HepG2 (cell line): ENCODE measurements around the gene GATA1. TPM values are rescaled to one million over a fixed set of nuclear protein-coding genes. Genes with fewer than 3 reads are reported as not detected.

ENCODE experiments used
- FOXO1 ChIP-seq: sonication (generic); formaldehyde crosslinking; IDR thresholded peaks from 2 replicates; pipeline ENCODE4 v1.4.0; 2020; ENCODE audit warnings: missing genetic modification reagents
- HDAC6 ChIP-seq: fragments of 200-600 bp; sonication (generic); IDR thresholded peaks from 2 replicates; pipeline ENCODE4 v1.7.0; 2017; ENCODE audit warnings: mild to moderate bottlenecking, antibody characterized with exemption, low read length, low read depth
- KDM2A ChIP-seq: sonication (generic); formaldehyde crosslinking; IDR thresholded peaks from 2 replicates; pipeline ENCODE4 v1.4.0; 2020; ENCODE audit warnings: low read depth, missing genetic modification reagents, borderline replicate concordance
- RXRB ChIP-seq: IDR thresholded peaks from 2 replicates; pipeline ENCODE4 v1.6.1; 2016; ENCODE audit warnings: borderline replicate concordance, missing genetic modification reagents, missing compliant biosample characterization
- ZNF550 ChIP-seq: sonication (generic); formaldehyde crosslinking; IDR thresholded peaks from 2 replicates; pipeline ENCODE4 v1.4.0; 2020; ENCODE audit warnings: mild to moderate bottlenecking, missing genetic modification reagents, borderline replicate concordance
- ZNF614 ChIP-seq: IDR thresholded peaks from 2 replicates; pipeline ENCODE4 v1.6.1; 2018; ENCODE audit warnings: missing biosample characterization, missing genetic modification reagents, inconsistent platforms, borderline replicate concordance
- polyA plus RNA-seq, 8 experiments: library from polyadenylated mRNA; depleted of rRNA in 3 of 8; stranded (reverse) in 7 of 8; unstranded in 1 of 8; fragments of >200 nt; fragmentation: Illumina TruSeq in 4 of 8; extraction: Trizol in 4 of 8; gene quantifications; 2 replicates each; pipeline versions ENCODE4 v1.2.1 to v1.2.3, GENCODE V29; 2011 to 2016; ENCODE audit warnings: low read depth in 4 of 8, missing spikeins in 1 of 8, mixed read lengths in 1 of 8; ENCODE audit not compliant: insufficient read depth in 1 of 8
- total RNA-seq, 5 experiments: library from RNA; depleted of rRNA; stranded (reverse); fragments of >200 nt; fragmentation: Illumina TruSeq; extraction: Trizol; gene quantifications; 2 replicates each; pipeline ENCODE4 v1.2.3, GENCODE V29; 2016; ENCODE audit warnings: low read depth in 1 of 5
- TF ChIP-seq, protein P1 (sequence below): sonication (generic); formaldehyde crosslinking; IDR thresholded peaks from 2 replicates; pipeline ENCODE4 v1.5.0; 2020; ENCODE audit warnings: mild to moderate bottlenecking, missing genetic modification reagents, borderline replicate concordance
- TF ChIP-seq, protein P2 (sequence below): IDR thresholded peaks from 2 replicates; pipeline ENCODE4 v1.6.1; 2016; ENCODE audit warnings: mild to moderate bottlenecking
- TF ChIP-seq, protein P3 (sequence below): sonication (generic); formaldehyde crosslinking; IDR thresholded peaks from 2 replicates; pipeline ENCODE4 v1.4.0; 2020; ENCODE audit warnings: missing genetic modification reagents
- TF ChIP-seq, protein P4 (sequence below): sonication (generic); formaldehyde crosslinking; IDR thresholded peaks from 2 replicates; pipeline ENCODE4 v1.4.0; 2020; ENCODE audit warnings: missing genetic modification reagents

GATA1 gene
- total and polyA plus RNA-seq, 2 of the 13 experiments (the other 11 are each of a cell fraction or from before 2014, with no cell fraction given): 0.13 TPM; not detected in 1

DNA sequence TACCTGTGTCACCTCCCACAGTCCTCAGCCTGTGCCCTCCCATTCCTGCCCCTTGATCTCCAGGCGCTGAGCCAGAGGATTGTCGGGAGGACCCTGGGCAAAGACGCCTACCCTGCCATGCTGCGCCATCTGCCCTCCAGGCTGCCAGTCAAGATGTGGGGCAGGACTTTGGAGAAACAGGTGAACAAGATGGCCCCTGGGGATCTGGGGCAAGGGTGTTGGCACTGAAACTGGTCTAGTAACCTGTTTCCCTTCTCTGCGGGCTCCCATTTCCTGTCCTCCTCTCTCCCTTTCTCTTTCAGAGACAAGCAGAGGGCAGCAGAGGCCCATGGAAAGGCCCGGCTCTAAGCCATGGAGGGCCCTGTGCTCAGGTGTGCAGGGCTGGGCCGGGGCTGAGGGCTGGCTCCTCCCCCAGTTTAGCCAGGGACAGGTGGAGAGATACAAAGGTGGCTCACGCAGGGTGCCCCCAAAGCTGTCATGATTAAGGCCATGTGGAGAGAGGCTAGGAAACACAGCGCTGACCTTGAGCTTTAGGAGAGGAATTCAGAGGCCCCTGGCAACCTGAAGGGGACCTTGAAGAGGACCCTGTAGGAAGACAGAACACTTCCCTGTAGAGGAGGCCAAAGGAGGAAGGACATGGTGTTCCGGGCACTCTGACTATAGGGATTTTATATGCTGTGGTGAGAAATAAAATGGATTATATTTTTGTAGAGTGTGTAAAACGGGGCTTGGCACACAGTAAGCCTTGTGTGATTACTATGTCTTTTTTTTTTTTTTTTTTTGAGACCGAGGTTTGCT lies 24.5 kb upstream of the GATA1 start, which contains the start of gene GLOD5 (continued):
- TF ChIP-seq, protein P1, sequence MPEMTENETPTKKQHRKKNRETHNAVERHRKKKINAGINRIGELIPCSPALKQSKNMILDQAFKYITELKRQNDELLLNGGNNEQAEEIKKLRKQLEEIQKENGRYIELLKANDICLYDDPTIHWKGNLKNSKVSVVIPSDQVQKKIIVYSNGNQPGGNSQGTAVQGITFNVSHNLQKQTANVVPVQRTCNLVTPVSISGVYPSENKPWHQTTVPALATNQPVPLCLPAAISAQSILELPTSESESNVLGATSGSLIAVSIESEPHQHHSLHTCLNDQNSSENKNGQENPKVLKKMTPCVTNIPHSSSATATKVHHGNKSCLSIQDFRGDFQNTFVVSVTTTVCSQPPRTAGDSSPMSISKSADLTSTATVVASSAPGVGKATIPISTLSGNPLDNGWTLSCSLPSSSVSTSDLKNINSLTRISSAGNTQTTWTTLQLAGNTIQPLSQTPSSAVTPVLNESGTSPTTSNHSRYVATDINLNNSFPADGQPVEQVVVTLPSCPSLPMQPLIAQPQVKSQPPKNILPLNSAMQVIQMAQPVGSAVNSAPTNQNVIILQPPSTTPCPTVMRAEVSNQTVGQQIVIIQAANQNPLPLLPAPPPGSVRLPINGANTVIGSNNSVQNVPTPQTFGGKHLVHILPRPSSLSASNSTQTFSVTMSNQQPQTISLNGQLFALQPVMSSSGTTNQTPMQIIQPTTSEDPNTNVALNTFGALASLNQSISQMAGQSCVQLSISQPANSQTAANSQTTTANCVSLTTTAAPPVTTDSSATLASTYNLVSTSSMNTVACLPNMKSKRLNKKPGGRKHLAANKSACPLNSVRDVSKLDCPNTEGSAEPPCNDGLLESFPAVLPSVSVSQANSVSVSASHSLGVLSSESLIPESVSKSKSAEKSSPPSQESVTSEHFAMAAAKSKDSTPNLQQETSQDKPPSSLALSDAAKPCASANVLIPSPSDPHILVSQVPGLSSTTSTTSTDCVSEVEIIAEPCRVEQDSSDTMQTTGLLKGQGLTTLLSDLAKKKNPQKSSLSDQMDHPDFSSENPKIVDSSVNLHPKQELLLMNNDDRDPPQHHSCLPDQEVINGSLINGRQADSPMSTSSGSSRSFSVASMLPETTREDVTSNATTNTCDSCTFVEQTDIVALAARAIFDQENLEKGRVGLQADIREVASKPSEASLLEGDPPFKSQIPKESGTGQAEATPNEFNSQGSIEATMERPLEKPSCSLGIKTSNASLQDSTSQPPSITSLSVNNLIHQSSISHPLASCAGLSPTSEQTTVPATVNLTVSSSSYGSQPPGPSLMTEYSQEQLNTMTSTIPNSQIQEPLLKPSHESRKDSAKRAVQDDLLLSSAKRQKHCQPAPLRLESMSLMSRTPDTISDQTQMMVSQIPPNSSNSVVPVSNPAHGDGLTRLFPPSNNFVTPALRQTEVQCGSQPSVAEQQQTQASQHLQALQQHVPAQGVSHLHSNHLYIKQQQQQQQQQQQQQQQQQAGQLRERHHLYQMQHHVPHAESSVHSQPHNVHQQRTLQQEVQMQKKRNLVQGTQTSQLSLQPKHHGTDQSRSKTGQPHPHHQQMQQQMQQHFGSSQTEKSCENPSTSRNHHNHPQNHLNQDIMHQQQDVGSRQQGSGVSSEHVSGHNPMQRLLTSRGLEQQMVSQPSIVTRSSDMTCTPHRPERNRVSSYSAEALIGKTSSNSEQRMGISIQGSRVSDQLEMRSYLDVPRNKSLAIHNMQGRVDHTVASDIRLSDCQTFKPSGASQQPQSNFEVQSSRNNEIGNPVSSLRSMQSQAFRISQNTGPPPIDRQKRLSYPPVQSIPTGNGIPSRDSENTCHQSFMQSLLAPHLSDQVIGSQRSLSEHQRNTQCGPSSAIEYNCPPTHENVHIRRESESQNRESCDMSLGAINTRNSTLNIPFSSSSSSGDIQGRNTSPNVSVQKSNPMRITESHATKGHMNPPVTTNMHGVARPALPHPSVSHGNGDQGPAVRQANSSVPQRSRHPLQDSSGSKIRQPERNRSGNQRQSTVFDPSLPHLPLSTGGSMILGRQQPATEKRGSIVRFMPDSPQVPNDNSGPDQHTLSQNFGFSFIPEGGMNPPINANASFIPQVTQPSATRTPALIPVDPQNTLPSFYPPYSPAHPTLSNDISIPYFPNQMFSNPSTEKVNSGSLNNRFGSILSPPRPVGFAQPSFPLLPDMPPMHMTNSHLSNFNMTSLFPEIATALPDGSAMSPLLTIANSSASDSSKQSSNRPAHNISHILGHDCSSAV (CRISPR knock-in tag): no peak
- TF ChIP-seq, protein P2, sequence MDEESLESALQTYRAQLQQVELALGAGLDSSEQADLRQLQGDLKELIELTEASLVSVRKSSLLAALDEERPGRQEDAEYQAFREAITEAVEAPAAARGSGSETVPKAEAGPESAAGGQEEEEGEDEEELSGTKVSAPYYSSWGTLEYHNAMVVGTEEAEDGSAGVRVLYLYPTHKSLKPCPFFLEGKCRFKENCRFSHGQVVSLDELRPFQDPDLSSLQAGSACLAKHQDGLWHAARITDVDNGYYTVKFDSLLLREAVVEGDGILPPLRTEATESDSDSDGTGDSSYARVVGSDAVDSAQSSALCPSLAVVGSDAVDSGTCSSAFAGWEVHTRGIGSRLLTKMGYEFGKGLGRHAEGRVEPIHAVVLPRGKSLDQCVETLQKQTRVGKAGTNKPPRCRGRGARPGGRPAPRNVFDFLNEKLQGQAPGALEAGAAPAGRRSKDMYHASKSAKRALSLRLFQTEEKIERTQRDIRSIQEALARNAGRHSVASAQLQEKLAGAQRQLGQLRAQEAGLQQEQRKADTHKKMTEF (CRISPR knock-in tag): 0 out of 2 replicates have a peak, but pooled peaks have one; percentile 19
- TF ChIP-seq ZNF550 (no peak), FOXO1 (no peak), ZNF614 (CRISPR knock-in tag) (no peak), HDAC6 (no peak), RXRB (CRISPR knock-in tag) (peak; percentile 24; the same call in 1 of the 2 replicates), KDM2A (0 out of 2 replicates have a peak, but pooled peaks have one; percentile 24)
- TF ChIP-seq, protein P3, sequence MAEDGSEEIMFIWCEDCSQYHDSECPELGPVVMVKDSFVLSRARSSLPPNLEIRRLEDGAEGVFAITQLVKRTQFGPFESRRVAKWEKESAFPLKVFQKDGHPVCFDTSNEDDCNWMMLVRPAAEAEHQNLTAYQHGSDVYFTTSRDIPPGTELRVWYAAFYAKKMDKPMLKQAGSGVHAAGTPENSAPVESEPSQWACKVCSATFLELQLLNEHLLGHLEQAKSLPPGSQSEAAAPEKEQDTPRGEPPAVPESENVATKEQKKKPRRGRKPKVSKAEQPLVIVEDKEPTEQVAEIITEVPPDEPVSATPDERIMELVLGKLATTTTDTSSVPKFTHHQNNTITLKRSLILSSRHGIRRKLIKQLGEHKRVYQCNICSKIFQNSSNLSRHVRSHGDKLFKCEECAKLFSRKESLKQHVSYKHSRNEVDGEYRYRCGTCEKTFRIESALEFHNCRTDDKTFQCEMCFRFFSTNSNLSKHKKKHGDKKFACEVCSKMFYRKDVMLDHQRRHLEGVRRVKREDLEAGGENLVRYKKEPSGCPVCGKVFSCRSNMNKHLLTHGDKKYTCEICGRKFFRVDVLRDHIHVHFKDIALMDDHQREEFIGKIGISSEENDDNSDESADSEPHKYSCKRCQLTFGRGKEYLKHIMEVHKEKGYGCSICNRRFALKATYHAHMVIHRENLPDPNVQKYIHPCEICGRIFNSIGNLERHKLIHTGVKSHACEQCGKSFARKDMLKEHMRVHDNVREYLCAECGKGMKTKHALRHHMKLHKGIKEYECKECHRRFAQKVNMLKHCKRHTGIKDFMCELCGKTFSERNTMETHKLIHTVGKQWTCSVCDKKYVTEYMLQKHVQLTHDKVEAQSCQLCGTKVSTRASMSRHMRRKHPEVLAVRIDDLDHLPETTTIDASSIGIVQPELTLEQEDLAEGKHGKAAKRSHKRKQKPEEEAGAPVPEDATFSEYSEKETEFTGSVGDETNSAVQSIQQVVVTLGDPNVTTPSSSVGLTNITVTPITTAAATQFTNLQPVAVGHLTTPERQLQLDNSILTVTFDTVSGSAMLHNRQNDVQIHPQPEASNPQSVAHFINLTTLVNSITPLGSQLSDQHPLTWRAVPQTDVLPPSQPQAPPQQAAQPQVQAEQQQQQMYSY (CRISPR knock-in tag): no peak
- TF ChIP-seq, protein P4, sequence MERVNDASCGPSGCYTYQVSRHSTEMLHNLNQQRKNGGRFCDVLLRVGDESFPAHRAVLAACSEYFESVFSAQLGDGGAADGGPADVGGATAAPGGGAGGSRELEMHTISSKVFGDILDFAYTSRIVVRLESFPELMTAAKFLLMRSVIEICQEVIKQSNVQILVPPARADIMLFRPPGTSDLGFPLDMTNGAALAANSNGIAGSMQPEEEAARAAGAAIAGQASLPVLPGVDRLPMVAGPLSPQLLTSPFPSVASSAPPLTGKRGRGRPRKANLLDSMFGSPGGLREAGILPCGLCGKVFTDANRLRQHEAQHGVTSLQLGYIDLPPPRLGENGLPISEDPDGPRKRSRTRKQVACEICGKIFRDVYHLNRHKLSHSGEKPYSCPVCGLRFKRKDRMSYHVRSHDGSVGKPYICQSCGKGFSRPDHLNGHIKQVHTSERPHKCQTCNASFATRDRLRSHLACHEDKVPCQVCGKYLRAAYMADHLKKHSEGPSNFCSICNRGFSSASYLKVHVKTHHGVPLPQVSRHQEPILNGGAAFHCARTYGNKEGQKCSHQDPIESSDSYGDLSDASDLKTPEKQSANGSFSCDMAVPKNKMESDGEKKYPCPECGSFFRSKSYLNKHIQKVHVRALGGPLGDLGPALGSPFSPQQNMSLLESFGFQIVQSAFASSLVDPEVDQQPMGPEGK (CRISPR knock-in tag): no peak
